Measurements from ENCODE around the gene NRIP2.

DNA sequence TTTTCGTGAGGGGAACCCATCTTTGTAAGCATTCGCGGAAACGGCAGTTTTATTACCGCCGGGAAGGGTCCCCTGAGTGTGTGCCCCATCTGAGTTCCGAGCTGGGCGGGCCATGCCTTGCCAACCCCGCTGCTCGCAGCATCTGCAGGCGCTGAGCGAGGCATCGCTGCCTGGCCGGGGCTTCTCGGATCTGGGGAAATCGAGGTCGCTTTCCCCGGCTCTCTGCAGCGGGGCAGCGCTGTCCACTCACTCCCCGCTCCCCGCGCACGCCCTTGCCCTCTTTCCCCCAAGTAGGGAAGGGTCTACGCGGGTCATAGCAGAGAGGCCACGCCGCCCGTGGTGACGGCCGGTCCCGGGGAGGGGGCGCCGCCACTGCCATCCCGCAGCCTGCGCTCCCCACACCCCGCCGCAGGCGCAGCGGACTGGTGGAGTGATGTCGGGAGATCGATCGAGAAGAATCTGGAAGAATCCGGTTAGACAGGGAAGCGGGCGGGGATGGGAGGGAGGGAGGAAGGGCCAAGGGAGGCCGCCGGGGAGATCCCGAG lies 40.6 kb downstream of the NRIP2 start:
- TF ChIP-seq, protein P1, sequence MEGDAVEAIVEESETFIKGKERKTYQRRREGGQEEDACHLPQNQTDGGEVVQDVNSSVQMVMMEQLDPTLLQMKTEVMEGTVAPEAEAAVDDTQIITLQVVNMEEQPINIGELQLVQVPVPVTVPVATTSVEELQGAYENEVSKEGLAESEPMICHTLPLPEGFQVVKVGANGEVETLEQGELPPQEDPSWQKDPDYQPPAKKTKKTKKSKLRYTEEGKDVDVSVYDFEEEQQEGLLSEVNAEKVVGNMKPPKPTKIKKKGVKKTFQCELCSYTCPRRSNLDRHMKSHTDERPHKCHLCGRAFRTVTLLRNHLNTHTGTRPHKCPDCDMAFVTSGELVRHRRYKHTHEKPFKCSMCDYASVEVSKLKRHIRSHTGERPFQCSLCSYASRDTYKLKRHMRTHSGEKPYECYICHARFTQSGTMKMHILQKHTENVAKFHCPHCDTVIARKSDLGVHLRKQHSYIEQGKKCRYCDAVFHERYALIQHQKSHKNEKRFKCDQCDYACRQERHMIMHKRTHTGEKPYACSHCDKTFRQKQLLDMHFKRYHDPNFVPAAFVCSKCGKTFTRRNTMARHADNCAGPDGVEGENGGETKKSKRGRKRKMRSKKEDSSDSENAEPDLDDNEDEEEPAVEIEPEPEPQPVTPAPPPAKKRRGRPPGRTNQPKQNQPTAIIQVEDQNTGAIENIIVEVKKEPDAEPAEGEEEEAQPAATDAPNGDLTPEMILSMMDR (IDR thresholded peaks at IDR 0.05), result no peak
- no peak for TF ChIP-seq POLR2A (IDR thresholded peaks at IDR 0.05)

Measured in testis (tissue), 2 donors.